ENCODE results near the gene SAMD13.

DNA sequence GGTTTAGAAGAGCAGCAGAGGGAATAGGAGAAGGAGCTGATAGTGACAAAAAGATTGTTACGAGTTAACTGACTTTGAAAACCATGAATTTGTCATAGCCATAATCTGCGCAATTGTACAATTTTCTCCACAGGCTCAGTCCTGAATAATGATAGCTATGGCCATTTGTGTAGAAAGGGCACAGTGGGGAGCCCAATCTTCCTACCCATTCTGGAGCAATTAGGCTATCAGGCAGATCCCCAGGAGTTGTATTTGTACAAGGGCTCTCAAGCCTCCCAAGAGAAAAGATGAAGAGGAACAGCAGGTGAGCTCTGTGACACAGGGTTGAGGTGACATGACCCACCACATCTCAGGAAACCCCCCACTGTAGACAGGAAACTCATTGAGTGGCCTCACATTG, 42.1 kb upstream of the SAMD13 start:
- TF ChIP-seq, protein P1, sequence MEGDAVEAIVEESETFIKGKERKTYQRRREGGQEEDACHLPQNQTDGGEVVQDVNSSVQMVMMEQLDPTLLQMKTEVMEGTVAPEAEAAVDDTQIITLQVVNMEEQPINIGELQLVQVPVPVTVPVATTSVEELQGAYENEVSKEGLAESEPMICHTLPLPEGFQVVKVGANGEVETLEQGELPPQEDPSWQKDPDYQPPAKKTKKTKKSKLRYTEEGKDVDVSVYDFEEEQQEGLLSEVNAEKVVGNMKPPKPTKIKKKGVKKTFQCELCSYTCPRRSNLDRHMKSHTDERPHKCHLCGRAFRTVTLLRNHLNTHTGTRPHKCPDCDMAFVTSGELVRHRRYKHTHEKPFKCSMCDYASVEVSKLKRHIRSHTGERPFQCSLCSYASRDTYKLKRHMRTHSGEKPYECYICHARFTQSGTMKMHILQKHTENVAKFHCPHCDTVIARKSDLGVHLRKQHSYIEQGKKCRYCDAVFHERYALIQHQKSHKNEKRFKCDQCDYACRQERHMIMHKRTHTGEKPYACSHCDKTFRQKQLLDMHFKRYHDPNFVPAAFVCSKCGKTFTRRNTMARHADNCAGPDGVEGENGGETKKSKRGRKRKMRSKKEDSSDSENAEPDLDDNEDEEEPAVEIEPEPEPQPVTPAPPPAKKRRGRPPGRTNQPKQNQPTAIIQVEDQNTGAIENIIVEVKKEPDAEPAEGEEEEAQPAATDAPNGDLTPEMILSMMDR (IDR thresholded peaks at IDR 0.05; ENCODE audit: low read depth, low read length, poor library complexity, severe bottlenecking), result no peak
- TF ChIP-seq EZH2phosphoT487 (IDR thresholded peaks at IDR 0.05; ENCODE audit: borderline replicate concordance, low read length), result no peak
